ENCODE measurements around the gene CELA1.
A peak's percentile ranks its signal among the peaks of the same experiment; 100 is the strongest.

The CELA1 gene

DNA sequence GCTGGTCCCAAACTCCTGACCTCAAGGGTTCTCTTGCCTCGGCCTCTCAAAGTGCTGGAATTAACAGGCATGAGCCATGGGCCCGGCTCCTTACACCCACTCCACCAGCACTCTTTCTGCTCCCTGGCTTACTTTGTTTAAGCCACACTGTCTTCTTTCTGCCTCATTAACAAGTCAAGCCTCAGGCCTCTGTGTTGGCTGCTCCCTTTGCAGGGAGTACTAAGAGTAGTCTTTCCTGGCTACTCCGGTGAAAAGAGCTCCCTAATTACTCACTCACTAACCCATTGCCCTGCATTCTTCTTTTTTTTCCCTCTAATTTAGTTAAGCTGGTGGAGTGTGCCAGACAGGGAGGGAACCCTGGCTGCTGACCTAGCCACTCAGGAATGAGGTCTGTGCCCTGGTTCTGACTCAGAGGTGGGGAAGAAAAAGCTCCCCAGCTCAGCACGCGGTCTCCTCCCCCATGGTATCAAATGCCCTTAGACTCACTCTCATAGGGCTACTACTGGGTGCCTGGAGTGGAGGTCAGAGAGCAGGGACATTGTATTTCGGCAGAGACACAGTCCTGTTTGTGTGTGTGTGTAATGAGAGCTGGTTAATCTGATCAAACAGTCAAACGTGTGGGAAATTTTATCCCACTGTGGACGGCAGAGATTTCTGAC is 24.9 kb upstream of the CELA1 start:
- TF ChIP-seq, protein P1, sequence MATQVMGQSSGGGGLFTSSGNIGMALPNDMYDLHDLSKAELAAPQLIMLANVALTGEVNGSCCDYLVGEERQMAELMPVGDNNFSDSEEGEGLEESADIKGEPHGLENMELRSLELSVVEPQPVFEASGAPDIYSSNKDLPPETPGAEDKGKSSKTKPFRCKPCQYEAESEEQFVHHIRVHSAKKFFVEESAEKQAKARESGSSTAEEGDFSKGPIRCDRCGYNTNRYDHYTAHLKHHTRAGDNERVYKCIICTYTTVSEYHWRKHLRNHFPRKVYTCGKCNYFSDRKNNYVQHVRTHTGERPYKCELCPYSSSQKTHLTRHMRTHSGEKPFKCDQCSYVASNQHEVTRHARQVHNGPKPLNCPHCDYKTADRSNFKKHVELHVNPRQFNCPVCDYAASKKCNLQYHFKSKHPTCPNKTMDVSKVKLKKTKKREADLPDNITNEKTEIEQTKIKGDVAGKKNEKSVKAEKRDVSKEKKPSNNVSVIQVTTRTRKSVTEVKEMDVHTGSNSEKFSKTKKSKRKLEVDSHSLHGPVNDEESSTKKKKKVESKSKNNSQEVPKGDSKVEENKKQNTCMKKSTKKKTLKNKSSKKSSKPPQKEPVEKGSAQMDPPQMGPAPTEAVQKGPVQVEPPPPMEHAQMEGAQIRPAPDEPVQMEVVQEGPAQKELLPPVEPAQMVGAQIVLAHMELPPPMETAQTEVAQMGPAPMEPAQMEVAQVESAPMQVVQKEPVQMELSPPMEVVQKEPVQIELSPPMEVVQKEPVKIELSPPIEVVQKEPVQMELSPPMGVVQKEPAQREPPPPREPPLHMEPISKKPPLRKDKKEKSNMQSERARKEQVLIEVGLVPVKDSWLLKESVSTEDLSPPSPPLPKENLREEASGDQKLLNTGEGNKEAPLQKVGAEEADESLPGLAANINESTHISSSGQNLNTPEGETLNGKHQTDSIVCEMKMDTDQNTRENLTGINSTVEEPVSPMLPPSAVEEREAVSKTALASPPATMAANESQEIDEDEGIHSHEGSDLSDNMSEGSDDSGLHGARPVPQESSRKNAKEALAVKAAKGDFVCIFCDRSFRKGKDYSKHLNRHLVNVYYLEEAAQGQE (IDR thresholded peaks at IDR 0.05; ENCODE audit: insufficient read depth in 1 of 2, low read depth in 2 of 2, low read length in 2 of 2), result no peak
- TF ChIP-seq TAF1 (IDR thresholded peaks at IDR 0.05; ENCODE audit: borderline replicate concordance, insufficient read depth, low read length), result no peak
- no peak for TF ChIP-seq SIN3A (IDR thresholded peaks at IDR 0.05; ENCODE audit: borderline replicate concordance, insufficient read depth, low read length)
- TF ChIP-seq FOXP2 (optimal IDR thresholded peaks at IDR 0.05; ENCODE audit: borderline replicate concordance, extremely low read depth, extremely low read length, insufficient read depth), result no peak
- no peak for TF ChIP-seq POLR2AphosphoS5 (IDR thresholded peaks at IDR 0.05; ENCODE audit: low read depth, low read length)

DNA sequence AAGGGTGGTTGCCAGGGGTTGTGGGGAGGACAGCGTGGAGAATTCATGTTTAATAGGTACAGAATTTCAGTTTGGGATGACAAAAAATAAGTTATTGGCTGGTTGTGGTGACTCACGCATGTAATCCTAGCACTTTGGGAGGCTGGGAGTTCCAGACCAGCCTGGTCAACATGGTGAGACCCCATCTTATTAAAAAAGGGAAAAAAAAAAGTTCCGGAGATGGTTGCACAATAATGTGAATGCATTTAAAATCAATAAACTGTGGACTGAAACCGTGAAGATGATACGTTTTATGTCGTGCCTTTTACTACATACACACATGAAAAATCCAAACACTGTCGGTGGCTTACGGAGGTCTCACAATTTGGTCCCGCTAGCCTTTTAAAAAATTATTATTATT is 24.2 kb upstream of the CELA1 start:
- TF ChIP-seq POLR2AphosphoS5 (IDR thresholded peaks at IDR 0.05; ENCODE audit: low read depth, low read length) (no peak), TAF1 (IDR thresholded peaks at IDR 0.05; ENCODE audit: borderline replicate concordance, insufficient read depth, low read length) (no peak), FOXP2 (optimal IDR thresholded peaks at IDR 0.05; ENCODE audit: borderline replicate concordance, extremely low read depth, extremely low read length, insufficient read depth) (no peak), SIN3A (IDR thresholded peaks at IDR 0.05; ENCODE audit: borderline replicate concordance, insufficient read depth, low read length) (no peak)
- TF ChIP-seq, protein P1 (IDR thresholded peaks at IDR 0.05; ENCODE audit: insufficient read depth in 1 of 2, low read depth in 2 of 2, low read length in 2 of 2), result no peak

DNA sequence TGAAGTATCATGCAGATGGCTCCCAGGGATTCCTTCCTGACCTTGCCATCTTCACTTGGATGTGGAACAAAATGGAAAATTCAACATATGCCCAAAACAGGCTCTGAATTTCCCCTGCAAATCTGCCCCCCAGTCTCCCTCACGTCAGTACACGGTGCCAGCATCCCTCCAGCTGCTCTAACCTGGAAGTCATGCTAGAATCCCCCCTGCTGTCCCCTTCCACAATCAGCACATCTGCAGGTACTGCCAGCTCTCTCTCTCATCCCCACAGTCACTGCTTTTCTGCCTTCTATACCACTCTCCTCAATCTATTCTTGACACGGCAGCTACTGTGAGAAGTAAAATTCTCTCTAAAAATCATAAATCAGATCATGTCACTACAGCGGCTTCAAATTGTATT is 23.1 kb upstream of the CELA1 start:
- no peak for TF ChIP-seq POLR2AphosphoS5 (IDR thresholded peaks at IDR 0.05; ENCODE audit: low read depth, low read length)

DNA sequence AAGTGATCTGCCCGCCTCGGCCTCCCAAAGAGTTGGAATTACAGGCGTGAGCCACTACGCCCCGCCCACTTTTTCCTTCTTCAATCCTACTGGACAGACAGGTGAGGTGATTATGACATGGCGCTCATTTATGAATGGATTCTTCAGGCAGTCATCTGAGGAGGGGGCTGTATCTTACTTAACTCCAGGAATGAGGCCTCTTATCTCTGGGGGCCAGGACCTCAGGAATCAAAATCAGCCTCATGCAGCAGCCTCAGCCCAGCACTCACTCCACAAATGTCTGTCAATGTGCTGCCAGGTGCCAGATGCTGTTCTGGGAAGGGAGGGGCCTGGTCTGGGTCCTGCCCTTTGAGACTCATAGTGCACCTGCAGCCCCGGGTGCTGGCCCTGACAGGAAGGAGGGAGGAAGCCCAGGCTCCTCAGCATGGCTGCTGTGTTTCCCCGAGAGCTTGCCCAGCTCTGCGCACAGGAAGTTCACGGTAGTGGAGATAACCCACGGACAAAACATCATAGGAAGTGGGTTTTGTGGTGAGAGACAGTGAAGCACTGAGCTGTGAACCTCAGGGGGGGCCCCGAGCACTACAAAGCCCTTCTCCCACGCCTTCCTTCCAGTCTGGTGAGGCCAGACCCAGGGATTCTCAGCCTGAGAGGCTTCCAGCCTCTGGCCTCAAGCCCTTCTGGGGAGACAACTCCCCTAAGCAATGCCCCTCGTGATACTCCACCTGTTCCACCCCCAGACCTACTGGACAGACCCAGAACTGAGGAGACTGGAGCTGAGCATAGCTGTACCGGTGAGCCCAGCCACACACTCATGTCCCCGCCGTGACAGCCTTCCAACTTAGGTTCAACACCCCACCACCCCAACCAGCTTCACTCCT is 22.4 kb upstream of the CELA1 start:
- TF ChIP-seq, protein P1 (IDR thresholded peaks at IDR 0.05; ENCODE audit: insufficient read depth in 1 of 2, low read depth in 2 of 2, low read length in 2 of 2), result 0 out of 4 replicates have a peak, but pooled peaks of 1 of the 2 experiments have one; percentile 30
- TF ChIP-seq POLR2AphosphoS5 (IDR thresholded peaks at IDR 0.05; ENCODE audit: low read depth, low read length), result no peak
- peak; percentile 39 for TF ChIP-seq FOXP2 (optimal IDR thresholded peaks at IDR 0.05; ENCODE audit: borderline replicate concordance, extremely low read depth, extremely low read length, insufficient read depth)
- no peak for TF ChIP-seq TAF1 (IDR thresholded peaks at IDR 0.05; ENCODE audit: borderline replicate concordance, insufficient read depth, low read length)
- no peak for TF ChIP-seq SIN3A (IDR thresholded peaks at IDR 0.05; ENCODE audit: borderline replicate concordance, insufficient read depth, low read length)

DNA sequence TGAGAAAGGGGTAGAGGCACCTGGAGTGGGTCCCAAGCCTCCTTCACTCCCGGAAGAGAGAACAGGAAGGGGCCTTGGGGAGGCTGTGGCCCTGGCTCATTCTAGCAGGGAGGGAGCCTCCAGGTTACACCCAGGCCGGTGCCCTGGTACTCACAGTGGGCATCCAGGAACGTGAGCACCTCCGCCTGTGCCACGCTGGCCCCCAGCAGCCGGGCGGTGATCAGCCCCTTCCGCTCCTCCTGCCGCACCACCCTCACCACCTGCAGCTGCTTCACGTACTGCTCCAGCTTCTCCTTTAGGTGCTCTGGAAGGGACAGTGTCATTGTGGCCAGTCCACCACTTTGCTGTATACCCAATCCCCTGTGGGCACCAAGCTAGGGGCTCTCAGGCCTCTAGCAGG is 18.8 kb upstream of the CELA1 start:
- TF ChIP-seq FOXP2 (optimal IDR thresholded peaks at IDR 0.05; ENCODE audit: borderline replicate concordance, extremely low read depth, extremely low read length, insufficient read depth) (no peak), TAF1 (IDR thresholded peaks at IDR 0.05; ENCODE audit: borderline replicate concordance, insufficient read depth, low read length) (no peak), SIN3A (IDR thresholded peaks at IDR 0.05; ENCODE audit: borderline replicate concordance, insufficient read depth, low read length) (no peak)

DNA sequence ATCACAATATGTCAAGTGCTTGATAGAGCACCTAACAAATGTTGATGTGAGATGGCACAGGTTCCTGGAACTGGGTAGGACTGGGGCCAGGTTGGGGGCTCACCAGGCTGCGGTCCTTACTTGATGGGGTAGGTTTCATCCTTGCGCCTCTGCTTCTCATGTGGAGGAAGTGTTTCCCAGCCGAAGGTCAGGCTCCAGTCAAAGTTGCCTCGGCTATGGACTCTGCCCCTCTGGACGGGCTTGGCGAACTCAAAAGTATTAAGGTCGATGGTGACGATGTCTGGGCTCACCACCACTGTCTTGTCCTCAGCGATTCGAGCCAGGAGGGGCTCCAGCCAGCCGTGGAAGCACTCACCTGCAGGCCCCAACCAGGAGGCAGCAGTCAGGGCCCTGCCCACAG is 17.5 kb upstream of the CELA1 start:
- TF ChIP-seq POLR2AphosphoS5 (IDR thresholded peaks at IDR 0.05; ENCODE audit: low read depth, low read length) (no peak), SIN3A (IDR thresholded peaks at IDR 0.05; ENCODE audit: borderline replicate concordance, insufficient read depth, low read length) (no peak)
